H9 (cell line): ENCODE data around the gene RAD51AP2. TPM values are rescaled to one million over a fixed set of nuclear protein-coding genes. Genes with fewer than 3 reads are reported as not detected.
A peak's percentile ranks its signal among the peaks of the same experiment; 100 is the strongest.

Experiments used
- DNase-seq: peaks from one replicate; pipeline ENCODE4 v3.0.0-alpha.2; 2017
- H2AFZ ChIP-seq: one replicate; pipeline ENCODE4 v1.6.1; 2013; ENCODE audit warnings: mild to moderate bottlenecking, low read length, control low read depth, moderate library complexity
- H2AK5ac ChIP-seq: 2 replicates; pipeline ENCODE4 v1.6.1; 2013; ENCODE audit warnings: low read length, control low read depth, mixed read lengths; ENCODE audit not compliant: insufficient read length
- H2BK120ac ChIP-seq: one replicate; pipeline ENCODE4 v1.6.1; 2013; ENCODE audit warnings: low read depth, mild to moderate bottlenecking, low read length, control low read depth, inconsistent platforms; ENCODE audit not compliant: poor library complexity, severe bottlenecking
- H2BK12ac ChIP-seq: 2 replicates; pipeline ENCODE4 v1.6.1; 2013; ENCODE audit warnings: low read length, control low read depth, mixed read lengths, low read depth; ENCODE audit not compliant: insufficient read length
- H2BK15ac ChIP-seq: 2 replicates; pipeline ENCODE4 v1.6.1; 2013; ENCODE audit warnings: low read depth, low read length, control low read depth
- H2BK20ac ChIP-seq: one replicate; pipeline ENCODE4 v1.6.1; 2013; ENCODE audit warnings: low read depth, mild to moderate bottlenecking, low read length, control low read depth, inconsistent platforms; ENCODE audit not compliant: poor library complexity, severe bottlenecking
- H2BK5ac ChIP-seq: 2 replicates; pipeline ENCODE4 v1.6.1; 2013; ENCODE audit warnings: low read length, control low read depth, mixed read lengths; ENCODE audit not compliant: insufficient read length
- H3K14ac ChIP-seq: 2 replicates; pipeline ENCODE4 v1.6.1; 2013; ENCODE audit warnings: low read length, control low read depth; ENCODE audit not compliant: insufficient read depth
- H3K18ac ChIP-seq: 2 replicates; pipeline ENCODE4 v1.6.1; 2013; ENCODE audit warnings: low read depth, mild to moderate bottlenecking, mixed read lengths, low read length, control low read depth; ENCODE audit not compliant: insufficient read length
- H3K23ac ChIP-seq: 2 replicates; pipeline ENCODE4 v1.6.1; 2013; ENCODE audit warnings: low read length, control low read depth, mixed read lengths, low read depth; ENCODE audit not compliant: insufficient read length
- H3K23me2 ChIP-seq: 2 replicates; pipeline ENCODE4 v1.6.1; 2013; ENCODE audit warnings: low read depth, mild to moderate bottlenecking, mixed read lengths, low read length, control low read depth; ENCODE audit not compliant: insufficient read length, poor library complexity, severe bottlenecking
- H3K27ac ChIP-seq: 2 replicates; pipeline ENCODE4 v1.5.1; 2013; ENCODE audit warnings: low read length, control low read depth, mixed read lengths, low read depth; ENCODE audit not compliant: insufficient read length
- H3K27me3 ChIP-seq: 2 replicates; pipeline ENCODE4 v1.6.1; 2013; ENCODE audit warnings: low read length, control low read depth, inconsistent platforms; ENCODE audit not compliant: insufficient read depth
- H3K4ac ChIP-seq: 2 replicates; pipeline ENCODE4 v1.6.1; 2013; ENCODE audit warnings: low read depth, mild to moderate bottlenecking, control low read depth, inconsistent platforms, low read length, moderate library complexity
- H3K4me1 ChIP-seq: 2 replicates; pipeline ENCODE4 v1.6.1; 2013; ENCODE audit warnings: low read length, control low read depth, inconsistent platforms; ENCODE audit not compliant: insufficient read depth
- H3K4me2 ChIP-seq: 2 replicates; pipeline ENCODE4 v1.6.1; 2013; ENCODE audit warnings: low read length, control low read depth, mixed read lengths; ENCODE audit not compliant: insufficient read length, insufficient read depth
- H3K56ac ChIP-seq: 2 replicates; pipeline ENCODE4 v1.6.1; 2013; ENCODE audit warnings: low read depth, mild to moderate bottlenecking, mixed read lengths, low read length, control low read depth; ENCODE audit not compliant: insufficient read length
- H3K79me1 ChIP-seq: 2 replicates; pipeline ENCODE4 v1.6.1; 2013; ENCODE audit warnings: low read depth, mild to moderate bottlenecking, moderate library complexity, low read length, control low read depth, inconsistent platforms; ENCODE audit not compliant: insufficient read depth, poor library complexity, severe bottlenecking
- H3K79me2 ChIP-seq: 2 replicates; pipeline ENCODE4 v1.6.1; 2013; ENCODE audit warnings: low read length, control low read depth, inconsistent platforms; ENCODE audit not compliant: insufficient read depth
- H3K9ac ChIP-seq: 2 replicates; pipeline ENCODE4 v1.6.1; 2013; ENCODE audit warnings: low read length, control low read depth, mixed read lengths; ENCODE audit not compliant: insufficient read length; ENCODE audit errors: extremely low read depth
- H3K9me3 ChIP-seq: one replicate; pipeline ENCODE4 v1.6.1; 2013; ENCODE audit warnings: low read depth, low read length, inconsistent platforms; ENCODE audit not compliant: control insufficient read depth
- H3T11ph ChIP-seq: one replicate; pipeline ENCODE4 v1.6.1; 2013; ENCODE audit warnings: mild to moderate bottlenecking, low read length, control low read depth, inconsistent platforms
- H4K20me1 ChIP-seq: one replicate; pipeline ENCODE4 v1.6.1; 2013; ENCODE audit not compliant: control insufficient read depth, insufficient read length, insufficient read depth
- H4K5ac ChIP-seq: 2 replicates; pipeline ENCODE4 v1.6.1; 2013; ENCODE audit warnings: low read depth, mild to moderate bottlenecking, mixed read lengths, low read length, control low read depth; ENCODE audit not compliant: insufficient read length
- H4K8ac ChIP-seq: replicated peaks from 2 replicates; pipeline ENCODE4 v1.6.1; 2013; ENCODE audit warnings: low read length, control low read depth, mixed read lengths, low read depth; ENCODE audit not compliant: insufficient read length
- H4K91ac ChIP-seq: 2 replicates; pipeline ENCODE4 v1.6.1; 2013; ENCODE audit warnings: low read depth, mild to moderate bottlenecking, moderate library complexity, mixed read lengths, low read length, control low read depth; ENCODE audit not compliant: insufficient read length
- H3K27ac Mint-ChIP-seq, 3 experiments: 2 replicates in 2 of 3; 3 replicates in 1 of 3; pipeline ENCODE4 v1.8.0; 2020 to 2021; ENCODE audit warnings: mixed read lengths in 3 of 3, mild to moderate bottlenecking in 1 of 3, moderate library complexity in 1 of 3
- H3K27me3 Mint-ChIP-seq: 2 replicates; pipeline ENCODE4 v1.8.0; 2021; ENCODE audit warnings: low read depth, mild to moderate bottlenecking, moderate library complexity, mixed read lengths
- H3K36me3 Mint-ChIP-seq, 3 experiments: 2 replicates in 2 of 3; 3 replicates in 1 of 3; pipeline ENCODE4 v1.8.0; 2020 to 2021; ENCODE audit warnings: low read depth in 3 of 3, mixed read lengths in 3 of 3; ENCODE audit not compliant: insufficient read depth in 1 of 3
- H3K4me1 Mint-ChIP-seq, 2 experiments: 2 replicates each; pipeline ENCODE4 v1.8.0; 2020; ENCODE audit warnings: mixed read lengths in 2 of 2
- H3K4me3 Mint-ChIP-seq, 2 experiments: 2 replicates in 1 of 2; 3 replicates in 1 of 2; pipeline ENCODE4 v1.8.0; 2020 to 2021; ENCODE audit warnings: mild to moderate bottlenecking in 2 of 2, mixed read lengths in 2 of 2, moderate library complexity in 1 of 2
- H3K9me3 Mint-ChIP-seq, 2 experiments: 2 replicates in 1 of 2; 3 replicates in 1 of 2; pipeline ENCODE4 v1.8.0; 2020; ENCODE audit warnings: mild to moderate bottlenecking in 2 of 2, mixed read lengths in 2 of 2, moderate library complexity in 1 of 2
- CTCF ChIP-seq: fragments of 200-600 bp; sonication (generic); conservative IDR thresholded peaks from 3 replicates; pipeline ENCODE4 v1.8.0; 2021; ENCODE audit warnings: antibody characterized with exemption, mild to moderate bottlenecking
- WGBS: extraction: QIAGEN DNeasy Blood & Tissue Kit; methylation state at CpG from one replicate; pipeline ENCODE4 v1.1.7; 2013; ENCODE audit warnings: missing lambda C conversion rate, low lambda C conversion rate, mixed read lengths; ENCODE audit not compliant: insufficient read length; ENCODE audit errors: extremely low coverage; 5-methylcytosine and 5-hydroxymethylcytosine counted together
- total RNA-seq: library from RNA; stranded (reverse); gene quantifications from 2 replicates; pipeline ENCODE4 v1.2.1, GENCODE V29; 2021

RAD51AP2 gene
- total RNA-seq, 1 experiment from 2014 or later: 0.07 TPM

GRCh38 chr2:17540813-17541530 is 22.7 kb upstream of the RAD51AP2 start:
- H2BK5ac ChIP-seq: no peak overlapping the region
- H4K5ac ChIP-seq: no peak overlapping the region
- H3T11ph ChIP-seq: no peak overlapping the region
- H3K14ac ChIP-seq: no peak overlapping the region
- no peaks in the 10 kb centered on the region; the same call in 1 of the 2 replicates for H3K4me1 ChIP-seq
- H3K9me3 ChIP-seq: no peaks in the 10 kb centered on the region
- no peak overlapping the region for H3K56ac ChIP-seq
- no peak overlapping the region for H3K18ac ChIP-seq
- H4K91ac ChIP-seq: no peak overlapping the region
- peak overlapping the region in 2 of 3 experiments; percentile 96 to 98; a peak in 3 of 7 replicates for H3K27ac Mint-ChIP-seq
- no peak overlapping the region for H2BK12ac ChIP-seq
- peak overlapping the region; percentile 100 for H3K4me2 ChIP-seq
- H2BK15ac ChIP-seq: no peak overlapping the region
- H3K79me2 ChIP-seq: peaks cover 18% of the 10 kb centered on the region
- TF ChIP-seq CTCF: no peak
- no peaks in the 10 kb centered on the region; a peak in 1 of 5 replicates for H3K9me3 Mint-ChIP-seq
- no peak overlapping the region for H3K4ac ChIP-seq
- no peak overlapping the region for H4K8ac ChIP-seq
- H3K36me3 Mint-ChIP-seq: no peaks in the 10 kb centered on the region; a peak in 1 of 7 replicates
- peaks cover 26% of the 10 kb centered on the region for H3K27me3 Mint-ChIP-seq
- H3K27me3 ChIP-seq: no peaks in the 10 kb centered on the region
- no peak overlapping the region for H2BK120ac ChIP-seq
- H4K20me1 ChIP-seq: no peaks in the 10 kb centered on the region
- H2BK20ac ChIP-seq: no peak overlapping the region
- H2AFZ ChIP-seq: no peak overlapping the region
- no peaks in the 10 kb centered on the region for H3K79me1 ChIP-seq
- WGBS: no CpG with 5 or more reads among the region's 21 CpGs
- H3K23ac ChIP-seq: no peak overlapping the region
- peaks cover 46 to 64% of the 10 kb centered on the region in 2 experiments for H3K4me1 Mint-ChIP-seq
- H3K23me2 ChIP-seq: peaks cover 35% of the 10 kb centered on the region
- H3K4me3 Mint-ChIP-seq: peak overlapping the region; percentile 70 to 95
- no peak for DNase-seq
- no peak overlapping the region for H3K27ac ChIP-seq
- no peak overlapping the region for H2AK5ac ChIP-seq
- H3K9ac ChIP-seq: peak overlapping the region; percentile 90
